Breast epithelium (tissue), 3 donors: ENCODE results near the gene MELTF.

Source experiments
- CTCF ChIP-seq, 3 donors: fragments of 450-650 bp; IDR thresholded peaks; one replicate each; pipeline ENCODE4 v1.5.1; 2016 to 2017; ENCODE audit warnings: antibody characterized with exemption in 3 of 3, mild to moderate bottlenecking in 3 of 3, moderate library complexity in 3 of 3
- POLR2A ChIP-seq: fragments of 450-650 bp; IDR thresholded peaks from one replicate; pipeline ENCODE4 v1.6.1; 2016; ENCODE audit warnings: antibody characterized with exemption, mild to moderate bottlenecking, moderate library complexity
- POLR2AphosphoS5 ChIP-seq, 3 donors: sonication (generic); formaldehyde crosslinking; IDR thresholded peaks; one replicate each; pipeline ENCODE4 v1.6.1; 2017; ENCODE audit warnings: antibody characterized with exemption in 3 of 3

- TF ChIP-seq CTCF (IDR thresholded peaks at IDR 0.05) (no peak), POLR2A (no peak), POLR2AphosphoS5 (IDR thresholded peaks at IDR 0.05) (no peak)
Measured at GRCh38 chr3:196987022-196987421, 42.6 kb downstream of the MELTF start.
